Stimulated activated CD4-positive, alpha-beta T cell treated with anti-CD3 and anti-CD28 coated beads, TNF-alpha, amount 100 ng/mL, for 48 hours (primary cell): ENCODE data around the gene PLCH2.
"Not testable (repeated sequence)": the region's sequence is repeated elsewhere in the genome, so short reads cannot be mapped to it uniquely, and the experiment has no call there.

Experiments
- DNase-seq, 3 donors: peaks; one replicate each; pipeline ENCODE4 v3.0.0-alpha.2; 2020; ENCODE audit warnings: low read depth in 3 of 3

PLCH2 gene

GRCh38 chr1:2476061-2476999, at the start of gene PLCH2:
Gene PLCH2, plus strand, starts transcription at chr1:2476289. Its CDS starts 300 bp downstream, at chr1:2476589.
- no peak for DNase-seq

DNA sequence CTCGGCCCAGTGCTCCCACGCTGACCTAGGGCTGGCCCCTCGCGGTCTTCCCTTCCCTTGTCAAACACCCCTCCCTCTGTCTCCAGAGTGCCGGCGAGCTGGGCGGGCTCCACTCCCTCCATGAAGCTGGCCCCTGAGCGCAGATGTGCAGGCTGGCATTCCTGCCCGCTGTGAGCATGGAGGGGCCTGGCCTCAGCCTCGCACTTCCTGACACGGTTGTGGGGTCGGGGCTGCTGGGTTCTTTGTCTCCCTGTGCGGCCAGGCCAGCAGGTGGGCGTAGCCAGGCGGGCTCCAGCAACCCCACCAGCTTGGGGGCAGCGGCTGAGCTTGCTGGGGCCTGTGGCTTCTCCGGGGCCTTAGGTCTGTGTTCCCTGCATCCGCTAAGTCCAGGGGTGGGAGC, 49.5 kb upstream of the PLCH2 start:
- DNase-seq: no peak

GRCh38 chr1:2427051-2427450, 49.0 kb upstream of the PLCH2 start:
- DNase-seq: no peak

GRCh38 chr1:2427976-2428375, 48.1 kb upstream of the PLCH2 start:
- no peak for DNase-seq

- no peak for DNase-seq
Observed at GRCh38 chr1:2428490-2428889, 47.6 kb upstream of the PLCH2 start.

DNA sequence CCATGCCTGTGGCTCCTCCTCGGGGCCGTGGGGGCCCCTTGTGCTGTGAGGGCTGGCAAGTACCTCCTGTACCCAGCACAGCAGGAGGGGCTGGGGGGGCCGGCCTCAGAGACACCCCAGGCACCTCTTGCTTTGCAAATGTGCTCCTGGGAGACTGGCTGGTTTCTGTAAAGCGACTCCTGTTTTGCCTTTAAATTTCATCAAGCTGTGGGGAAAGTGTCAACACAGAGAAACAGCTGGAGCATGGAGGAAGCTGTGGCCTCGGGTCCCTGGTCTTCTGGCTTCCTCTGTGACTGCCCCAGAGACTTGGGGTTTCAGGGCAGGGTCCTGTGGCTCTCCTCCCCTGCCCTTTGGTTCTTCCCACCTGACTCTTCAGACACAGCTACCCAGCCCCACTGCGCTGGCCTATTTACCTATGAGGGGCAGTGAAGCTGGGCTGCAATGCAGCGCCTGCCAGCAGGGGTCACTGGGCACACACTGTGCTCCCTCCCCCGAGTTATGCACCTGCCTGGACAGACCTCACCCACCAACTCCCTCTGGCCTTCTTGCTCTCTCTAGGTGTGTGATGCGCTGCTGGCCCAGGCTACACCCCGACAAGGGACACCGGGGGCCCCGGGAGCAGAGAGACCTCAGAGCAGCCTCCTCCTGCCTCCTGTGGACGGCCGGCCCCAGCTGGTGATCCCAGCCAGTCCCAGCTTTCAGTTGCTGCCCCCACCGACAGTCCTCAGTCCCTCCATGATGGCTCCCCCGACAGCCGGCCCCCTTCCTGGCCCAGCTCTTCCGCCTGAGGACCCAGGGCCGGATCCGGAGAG, 46.1 kb upstream of the PLCH2 start:
- DNase-seq: no peak

- no peak for DNase-seq
Observed at GRCh38 chr1:2430592-2430973, 45.5 kb upstream of the PLCH2 start.

GRCh38 chr1:2431103-2431502, 45.0 kb upstream of the PLCH2 start:
- DNase-seq: no peak

DNA sequence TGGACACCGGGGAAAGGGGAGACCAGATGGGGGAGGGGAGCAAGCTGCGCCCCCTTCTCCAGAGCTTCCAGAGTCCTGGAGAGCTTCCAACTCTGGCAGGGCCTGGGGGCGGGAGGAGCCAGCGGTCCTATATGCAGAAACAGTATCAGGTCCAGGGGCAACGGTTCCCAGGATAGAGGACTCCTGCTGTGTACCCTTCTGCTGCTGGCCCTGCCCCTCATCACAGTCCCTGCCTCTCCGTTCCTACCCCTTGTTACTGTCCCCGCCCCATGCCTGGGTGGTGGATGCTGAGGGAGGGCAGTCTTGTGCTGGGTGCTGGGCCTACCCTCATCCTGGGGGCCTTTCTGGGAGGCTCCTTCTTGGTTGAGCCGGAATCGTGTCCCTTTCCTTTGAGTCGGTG, 44.6 kb upstream of the PLCH2 start:
- no peak for DNase-seq

GRCh38 chr1:2432441-2432844, 43.6 kb upstream of the PLCH2 start:
- DNase-seq: no peak

DNA sequence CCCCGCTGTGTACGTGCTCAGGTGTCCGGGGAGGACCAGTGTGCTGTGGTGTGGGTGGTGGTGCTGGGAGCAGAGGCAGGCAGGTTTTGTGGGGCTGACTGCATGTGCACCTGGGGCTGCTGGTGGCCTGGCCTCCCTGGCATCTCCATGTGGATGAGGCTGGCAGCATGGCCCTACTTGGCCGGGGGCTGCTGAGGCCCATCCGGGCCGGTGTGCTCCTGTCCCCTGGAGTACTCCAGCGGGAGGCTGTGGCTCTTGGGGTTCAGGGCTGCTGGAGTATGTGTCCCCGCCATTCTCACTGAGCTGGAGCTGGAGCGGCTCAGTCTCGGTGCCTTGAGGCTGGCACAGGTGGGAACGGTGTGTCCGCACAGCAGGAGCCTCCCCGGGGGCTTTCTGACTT, 42.9 kb upstream of the PLCH2 start:
- no peak for DNase-seq

DNA sequence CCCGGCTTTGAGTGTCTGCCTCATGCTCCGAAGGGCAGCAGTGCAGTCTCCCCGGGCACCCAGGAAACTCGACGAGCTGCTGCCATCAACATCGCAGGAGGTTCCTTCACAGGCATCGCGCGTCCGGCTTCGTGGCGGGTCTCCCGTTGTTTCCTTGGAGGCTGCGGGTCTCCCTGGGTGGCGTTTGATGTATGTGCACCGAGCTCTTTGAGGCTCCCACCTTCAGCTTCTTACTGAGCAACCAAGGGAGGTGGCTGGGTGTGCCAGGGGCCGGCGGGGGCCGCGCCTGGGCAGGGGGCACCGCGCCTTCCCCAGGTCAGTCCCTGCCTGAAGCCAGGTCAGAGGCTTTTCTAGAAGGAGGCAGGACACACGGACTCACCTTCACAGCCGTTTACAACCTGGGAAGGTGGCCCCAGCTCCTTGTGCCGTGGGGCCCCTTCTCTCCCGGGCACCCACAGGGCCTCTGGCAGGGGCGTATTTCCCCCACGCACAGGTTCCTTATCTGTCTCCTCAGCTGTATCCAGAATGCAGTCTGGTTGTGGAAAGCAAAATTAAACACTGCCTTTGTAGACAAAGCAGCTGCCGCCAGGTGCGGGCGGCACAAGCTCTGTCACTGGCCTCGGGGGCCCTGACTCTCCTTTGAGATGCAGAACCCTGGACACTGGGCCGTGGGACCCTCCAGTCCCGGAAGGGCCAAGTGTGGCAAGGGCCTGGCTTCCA, 42.0 kb upstream of the PLCH2 start:
- no peak for DNase-seq

DNA sequence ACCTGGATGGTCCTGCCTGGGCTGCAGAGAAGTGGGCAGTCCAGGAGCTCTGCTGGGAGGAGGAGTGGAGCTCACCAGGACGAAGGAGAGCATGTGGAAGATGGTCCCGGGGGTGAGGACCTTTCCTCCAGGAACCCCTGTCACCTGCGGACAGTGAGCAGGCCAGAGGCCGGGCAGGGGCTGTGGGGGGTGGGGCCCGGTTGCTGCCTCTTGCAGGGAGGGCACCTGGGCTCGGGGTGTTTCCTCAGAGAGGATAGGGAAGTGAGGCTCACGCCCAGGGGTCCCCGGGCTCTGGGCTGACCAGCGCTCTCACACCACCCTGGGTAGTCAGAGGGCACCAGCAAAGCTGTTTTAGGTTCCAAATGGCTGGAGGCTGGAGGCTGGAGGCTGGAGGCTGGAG, 41.0 kb upstream of the PLCH2 start:
- DNase-seq: no peak

DNA sequence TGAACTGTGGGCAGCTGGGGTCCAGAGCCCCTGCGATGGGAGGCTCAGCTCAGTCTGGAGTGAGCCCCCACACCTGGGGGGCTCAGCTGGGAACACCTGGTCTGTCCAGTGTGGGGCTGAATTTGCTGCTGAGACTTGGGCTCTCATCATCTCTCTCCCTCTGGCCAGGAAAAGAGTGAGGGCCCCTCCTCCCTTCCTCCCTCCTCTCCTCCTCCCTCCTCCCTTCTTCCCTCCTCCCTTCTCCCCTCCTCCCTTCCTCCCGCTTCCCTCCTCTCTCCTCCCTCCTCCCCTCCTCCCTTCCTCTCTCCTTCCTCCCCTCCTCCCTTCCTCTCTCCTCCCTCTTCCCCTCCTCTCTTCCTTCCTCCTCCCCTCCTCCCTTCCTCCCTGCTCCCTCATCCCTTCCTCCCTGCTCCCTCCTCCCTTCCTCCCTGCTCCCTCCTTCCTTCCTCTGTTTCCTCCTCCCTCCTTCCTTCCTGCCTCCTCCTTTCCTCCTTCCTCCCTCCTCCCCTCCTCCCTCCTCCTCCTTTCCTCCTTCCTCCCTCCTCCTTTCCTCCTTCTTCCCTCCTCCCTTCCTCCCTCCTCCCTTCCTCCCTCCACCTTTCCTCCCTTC, 40.2 kb upstream of the PLCH2 start:
- DNase-seq: no peak

DNA sequence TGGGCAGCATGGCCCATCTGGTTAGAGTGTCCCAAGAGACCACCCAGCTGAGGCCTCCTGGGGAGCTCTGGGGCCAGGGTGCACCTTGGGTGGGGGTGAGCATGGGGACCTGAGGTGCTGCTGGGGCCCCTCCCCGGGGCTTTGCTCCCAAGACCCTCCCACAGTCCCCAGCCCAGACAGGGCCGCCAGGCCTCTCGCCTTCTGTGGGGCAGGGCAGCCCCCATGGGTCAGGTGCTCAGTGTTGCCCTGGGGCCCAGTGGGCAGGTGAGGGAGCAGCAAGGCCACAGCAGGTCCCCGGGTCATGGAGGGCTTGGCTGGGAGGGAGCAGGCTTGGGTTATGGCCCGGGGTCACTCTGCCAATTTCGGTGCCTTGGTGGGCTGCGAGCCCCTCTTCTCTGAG, 39.2 kb upstream of the PLCH2 start:
- no peak for DNase-seq

GRCh38 chr1:2437617-2438016, 38.5 kb upstream of the PLCH2 start:
- no peak for DNase-seq

DNA sequence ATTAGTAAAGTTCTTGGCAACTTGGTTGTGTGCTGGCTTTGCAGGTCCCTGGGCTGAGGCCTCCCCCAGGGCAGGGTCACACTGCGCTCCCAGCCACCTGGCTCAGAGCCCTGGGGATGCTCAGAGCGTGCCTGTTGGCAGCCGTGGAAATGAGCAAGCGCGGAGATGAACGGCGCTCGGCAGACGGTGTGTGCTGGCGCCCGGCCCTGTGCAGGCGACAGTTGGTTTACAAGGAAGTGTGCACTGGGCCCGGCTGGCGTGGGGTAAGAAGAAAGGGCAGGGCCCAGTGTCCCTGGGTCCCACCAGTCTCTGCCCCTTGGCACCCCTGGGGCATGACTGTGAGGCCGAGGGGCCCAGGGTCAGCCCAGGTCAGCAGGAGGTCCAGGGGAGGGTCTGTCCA, 38.1 kb upstream of the PLCH2 start:
- no peak for DNase-seq

DNA sequence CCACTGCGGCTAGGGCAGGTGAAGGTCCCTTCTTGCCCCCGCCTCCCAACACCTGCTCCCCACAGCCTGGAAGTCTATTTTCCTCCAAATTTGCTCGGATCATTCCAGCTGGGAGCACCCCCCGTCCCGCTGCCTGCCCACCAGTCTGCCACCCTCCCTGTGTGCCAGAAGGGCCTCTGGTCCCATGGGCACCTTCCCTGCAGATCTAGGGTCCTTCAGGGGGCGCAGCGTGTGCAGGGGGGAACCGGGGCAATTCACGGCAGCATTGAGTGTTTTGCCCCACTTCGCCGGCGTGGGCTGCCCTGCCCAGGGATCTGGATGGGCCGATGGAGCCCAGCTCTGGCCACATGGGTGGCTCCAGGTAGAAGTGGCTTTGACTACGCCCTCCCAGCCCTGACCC, 37.4 kb upstream of the PLCH2 start:
- DNase-seq: no peak

- no peak for DNase-seq
Observed at GRCh38 chr1:2439369-2439768, 36.7 kb upstream of the PLCH2 start.

- not testable (repeated sequence) for DNase-seq
Observed at GRCh38 chr1:2440346-2440745, 35.7 kb upstream of the PLCH2 start.

DNA sequence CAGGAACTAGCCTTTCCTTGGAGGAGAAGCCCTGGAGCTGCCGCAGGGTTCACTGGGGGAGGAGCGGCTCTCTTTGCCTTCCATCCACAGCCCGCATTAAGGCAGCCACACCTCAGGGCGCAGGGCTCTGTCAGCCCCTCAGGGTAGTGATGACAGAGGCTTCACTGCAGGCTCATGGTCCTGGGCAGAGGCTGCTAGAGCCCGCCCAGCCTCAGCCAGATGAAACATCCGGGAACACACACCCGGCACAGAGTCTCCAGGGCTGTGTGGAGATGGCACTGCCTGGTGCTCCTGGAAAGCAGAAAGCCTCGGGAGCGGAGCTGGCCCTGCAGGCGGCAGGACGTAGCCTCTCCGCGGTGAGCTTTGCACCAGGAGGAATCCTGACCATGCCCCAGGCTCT, 34.3 kb upstream of the PLCH2 start:
- DNase-seq: no peak

- DNase-seq: no peak
Observed at GRCh38 chr1:2442661-2443060, 33.4 kb upstream of the PLCH2 start.
